DMS153 (cell line): Measurements from ENCODE around the gene RHEBL1.
"Not testable (repeated sequence)": the region's sequence is repeated elsewhere in the genome, so short reads cannot be mapped to it uniquely, and the experiment has no call there.

ENCODE experiments used
- DNase-seq: peaks from one replicate; lab custom pipeline; 2025; lab: John Stamatoyannopoulos, UW

RHEBL1 gene

GRCh38 chr12:49089821-49090773 lies 20.3 kb upstream of the RHEBL1 start:
- no peak for DNase-seq

- DNase-seq, result no peak
Measured at GRCh38 chr12:49088932-49089330, 19.2 kb upstream of the RHEBL1 start.

DNA sequence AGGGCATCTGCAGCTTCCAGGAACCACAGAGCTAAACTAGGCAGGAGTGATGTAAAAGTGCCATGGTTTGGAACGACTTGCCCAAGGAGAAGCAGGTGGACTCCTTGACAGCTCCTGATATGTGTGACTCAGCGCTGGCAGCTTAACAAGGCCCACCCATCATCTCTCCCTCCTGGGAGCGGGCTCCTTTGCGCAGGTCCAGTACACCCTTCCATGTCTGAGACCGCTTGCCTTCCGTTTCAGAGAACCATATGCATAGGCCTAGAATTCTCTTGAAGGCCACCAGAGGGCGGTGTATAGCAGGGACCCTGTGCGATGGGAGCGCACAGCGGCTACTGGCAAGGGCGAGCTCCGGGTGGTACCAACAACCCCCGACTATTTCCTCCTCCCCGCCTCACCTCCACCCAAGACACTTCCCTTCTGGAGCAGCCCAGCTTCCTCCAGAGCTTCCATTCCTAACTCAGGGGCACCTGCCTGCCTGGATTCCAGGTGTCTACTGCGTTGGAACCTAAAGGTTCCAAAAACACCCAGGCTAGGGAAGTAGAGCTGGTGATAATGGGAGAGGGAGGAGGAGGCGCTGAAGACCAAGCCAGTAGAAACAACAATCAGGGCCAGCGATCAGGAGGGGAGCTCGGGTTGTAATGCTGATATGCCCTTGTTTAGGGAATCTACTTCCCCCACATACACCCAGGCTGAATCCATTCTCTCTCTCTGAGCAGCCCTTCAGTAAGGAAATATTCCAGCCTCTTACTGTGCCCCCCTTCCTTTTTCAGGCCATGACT lies 18.6 kb upstream of the RHEBL1 start:
- peak; percentile 83 for DNase-seq

DNA sequence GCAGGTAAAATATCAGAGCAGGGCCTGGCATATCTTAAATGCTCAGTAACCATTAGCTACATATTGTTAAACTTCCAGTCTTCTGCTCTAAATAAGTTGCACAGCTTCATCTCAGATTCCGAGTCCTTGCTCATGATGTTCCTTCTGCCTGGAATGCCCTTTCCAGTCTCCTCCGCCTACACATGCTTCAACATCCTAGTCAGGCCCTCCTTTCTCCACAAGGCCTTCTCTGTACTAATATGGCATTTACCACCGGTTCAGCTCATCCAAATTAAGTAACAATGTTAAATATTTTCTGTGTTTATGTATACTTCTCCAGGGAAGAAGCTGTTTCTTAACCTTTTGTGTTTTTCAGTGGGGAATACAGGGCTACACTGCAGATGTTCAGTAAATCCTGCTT lies 16.3 kb upstream of the RHEBL1 start:
- DNase-seq, result no peak

DNA sequence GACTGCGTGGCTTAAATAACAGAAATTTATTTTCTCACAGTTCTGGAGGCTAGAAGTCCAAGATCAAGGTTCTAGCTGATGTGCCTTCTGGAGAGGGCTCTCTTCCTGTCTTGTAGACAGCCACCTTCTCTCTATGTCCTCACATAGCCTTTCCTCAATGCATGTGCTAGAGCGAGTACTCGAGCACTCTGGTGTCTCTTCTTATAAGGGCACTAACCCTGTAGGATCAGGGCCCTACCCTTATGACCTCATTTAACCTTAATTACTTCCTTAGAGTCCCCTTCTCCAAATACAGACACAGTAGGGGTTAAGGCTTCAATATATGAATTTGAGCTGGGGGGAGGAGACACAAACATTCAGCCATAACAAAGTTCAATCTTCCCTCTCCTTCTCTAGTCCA lies 14.7 kb upstream of the RHEBL1 start:
- no peak for DNase-seq

DNA sequence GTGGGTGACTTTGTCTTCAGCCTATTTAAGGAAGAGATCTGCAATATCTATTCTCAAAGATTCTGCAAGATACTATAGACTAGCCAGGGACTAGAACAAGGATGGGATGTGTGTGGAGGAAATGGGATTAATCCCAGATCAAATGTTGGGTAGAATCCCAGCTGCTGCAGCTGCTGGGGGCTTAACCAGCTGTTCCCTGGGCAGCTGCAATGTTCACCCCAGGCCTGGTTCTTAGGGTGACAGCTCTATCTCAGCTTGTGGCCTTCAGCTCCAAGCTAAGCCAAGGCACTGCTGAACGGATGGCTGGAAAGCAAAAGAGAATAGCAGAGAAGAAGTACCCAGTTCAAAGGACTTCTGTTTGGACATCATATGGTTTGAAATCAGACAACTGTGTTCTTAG lies 10.0 kb upstream of the RHEBL1 start:
- DNase-seq, result no peak

DNA sequence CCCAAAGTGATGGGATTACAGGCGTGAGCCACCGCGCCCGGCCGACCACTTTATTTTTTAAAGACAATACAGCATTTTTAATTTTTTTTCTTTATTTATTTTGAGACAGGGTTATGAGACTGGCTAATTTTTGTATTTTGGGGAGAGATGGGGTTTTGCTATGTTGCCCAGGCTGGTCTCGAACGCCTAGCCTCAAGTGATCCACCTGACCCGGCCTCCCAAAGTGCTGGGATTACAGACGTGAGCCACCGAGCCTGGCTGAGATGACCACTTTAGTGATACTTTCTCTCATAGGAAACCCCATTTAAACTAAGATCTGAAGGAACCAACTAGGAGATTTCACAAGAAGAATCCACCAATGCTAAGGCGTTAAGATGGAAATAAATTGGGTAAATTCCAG lies 1.2 kb upstream of the RHEBL1 start:
- DNase-seq, result no peak

DNA sequence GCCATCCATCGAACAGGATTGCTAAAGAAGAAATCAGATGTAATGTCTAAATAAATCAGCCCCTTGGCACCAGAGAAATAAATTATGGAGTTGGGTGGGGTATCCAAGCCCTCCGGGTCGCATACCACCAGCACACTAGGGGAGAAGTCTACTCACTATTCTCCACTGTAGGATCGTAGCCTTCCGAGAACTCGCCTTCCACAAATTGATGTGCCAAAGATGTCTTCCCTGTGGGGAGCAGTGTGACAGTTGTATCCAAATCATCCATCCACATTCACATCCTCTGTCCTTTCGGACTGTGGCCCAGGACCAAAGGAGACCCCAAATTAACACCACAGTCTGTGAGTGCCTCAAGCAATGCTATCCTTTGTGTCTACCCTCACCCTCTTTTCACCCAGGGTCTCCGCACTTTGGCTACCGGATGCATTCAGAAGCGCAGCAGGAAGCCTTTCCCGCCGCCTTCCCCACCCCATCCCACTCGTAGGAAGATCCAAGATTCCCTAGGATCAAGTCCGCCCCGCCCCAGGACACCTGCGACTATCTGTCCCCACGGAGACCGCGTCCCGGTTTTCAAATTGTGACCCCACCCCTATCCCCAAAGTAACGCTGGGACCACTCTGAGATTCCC lies 786 bp downstream of the RHEBL1 start:
- DNase-seq, result no peak

GRCh38 chr12:49066120-49066519 lies 3.7 kb downstream of the RHEBL1 start:
- no peak for DNase-seq

GRCh38 chr12:49064767-49065152 lies 5.0 kb downstream of the RHEBL1 start:
- DNase-seq, result no peak

GRCh38 chr12:49061916-49062315 lies 7.9 kb downstream of the RHEBL1 start:
- not testable (repeated sequence) for DNase-seq

GRCh38 chr12:49061157-49061650 lies 8.6 kb downstream of the RHEBL1 start:
- DNase-seq, result no peak

DNA sequence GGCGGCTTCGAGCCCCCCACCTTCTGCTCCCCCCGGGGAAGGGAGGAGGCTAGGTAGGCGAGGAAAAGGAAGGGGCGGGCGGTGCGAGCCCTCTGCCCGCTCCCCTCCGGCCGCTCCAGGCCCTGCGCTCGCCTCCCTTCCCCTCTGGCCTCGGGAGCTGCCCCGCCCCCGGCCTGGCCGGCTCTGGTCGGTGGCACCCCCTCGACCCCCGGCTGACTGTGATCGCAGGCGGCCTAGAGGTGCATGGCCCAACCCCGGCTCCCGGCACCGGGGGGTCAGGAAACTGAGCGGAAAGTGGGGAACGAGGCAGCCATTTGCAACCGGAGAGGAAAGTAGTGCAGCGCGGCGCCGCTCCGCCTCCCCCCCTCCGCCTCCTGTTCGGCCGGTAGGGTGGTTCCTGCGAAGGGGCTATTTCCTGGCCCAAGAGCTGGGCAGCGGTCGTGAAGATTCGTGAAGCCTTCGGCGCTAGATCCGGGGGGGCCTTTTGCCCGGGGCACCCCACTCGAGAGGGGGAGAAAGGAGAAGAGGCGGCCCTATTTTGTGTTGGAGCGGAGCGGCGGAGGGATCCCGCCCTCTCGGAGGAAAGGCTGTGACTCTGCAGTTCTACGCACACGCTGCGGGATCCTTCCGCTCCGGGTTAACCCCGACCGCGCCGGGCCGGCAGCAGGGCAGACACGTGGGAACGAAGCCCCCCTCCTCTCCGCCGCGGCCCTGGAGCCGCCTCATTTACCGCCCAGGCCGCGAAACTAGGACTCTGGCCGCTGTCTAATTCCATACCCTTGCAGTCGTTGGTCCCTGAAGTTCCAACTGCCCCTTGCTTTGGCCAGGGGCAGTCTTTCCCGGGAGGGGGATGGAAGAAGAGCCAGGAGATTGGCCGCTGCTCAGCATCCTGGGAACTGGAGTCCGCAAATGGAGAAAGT lies 9.3 kb downstream of the RHEBL1 start, which contains the start of gene KMT2D:
KMT2D (minus strand) TSS at position 558 of the 920 bp plus-strand sequence. CDS start 5,470 bp downstream, outside the sequence.
- peak; percentile 84 for DNase-seq

DNA sequence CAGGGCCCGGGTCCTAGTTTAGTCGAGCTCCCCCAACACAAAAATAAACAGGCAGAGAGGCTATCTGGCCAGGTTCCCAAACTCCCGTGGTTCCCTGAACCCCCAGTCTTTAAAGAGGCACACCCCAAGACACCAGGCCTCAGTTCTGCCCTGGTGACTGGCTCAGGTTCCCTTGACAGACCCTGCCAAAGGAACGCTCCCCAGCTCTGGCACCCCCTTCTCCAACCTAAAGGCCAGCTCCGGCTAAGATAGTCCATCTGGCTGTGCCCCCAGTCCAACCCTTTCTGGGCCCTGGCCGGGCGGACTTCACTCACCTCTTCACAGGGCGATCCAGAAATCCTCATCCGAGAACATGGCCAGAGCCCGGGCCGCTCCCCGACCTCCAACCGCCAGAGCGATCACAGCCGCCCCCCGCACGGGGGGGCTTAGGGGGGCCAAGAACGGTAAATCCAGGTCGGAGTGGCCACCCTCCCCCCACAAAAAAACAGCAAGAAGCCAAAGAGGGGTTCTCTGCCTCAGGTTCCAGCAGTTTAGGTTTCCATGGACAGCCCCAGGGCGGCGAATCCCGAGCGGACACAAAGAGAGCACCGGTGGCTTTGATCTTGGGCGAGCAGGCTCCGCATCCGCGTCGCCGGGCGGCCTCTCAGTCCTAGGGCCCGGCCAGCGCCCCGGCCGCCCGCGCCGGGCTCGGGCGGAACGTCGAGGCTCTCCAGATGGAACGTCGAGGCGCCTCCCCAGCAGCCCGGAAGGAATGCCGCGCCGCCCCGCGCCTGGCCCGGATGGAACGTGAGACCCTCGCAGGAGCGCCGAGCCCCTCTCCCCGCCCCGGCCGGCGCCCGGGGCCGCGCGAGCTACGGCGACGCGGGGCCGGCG lies 10.2 kb downstream of the RHEBL1 start:
- no peak for DNase-seq

GRCh38 chr12:49059045-49059298 lies 10.8 kb downstream of the RHEBL1 start:
- no peak for DNase-seq

GRCh38 chr12:49058366-49059044 lies 11.3 kb downstream of the RHEBL1 start:
- no peak for DNase-seq

DNA sequence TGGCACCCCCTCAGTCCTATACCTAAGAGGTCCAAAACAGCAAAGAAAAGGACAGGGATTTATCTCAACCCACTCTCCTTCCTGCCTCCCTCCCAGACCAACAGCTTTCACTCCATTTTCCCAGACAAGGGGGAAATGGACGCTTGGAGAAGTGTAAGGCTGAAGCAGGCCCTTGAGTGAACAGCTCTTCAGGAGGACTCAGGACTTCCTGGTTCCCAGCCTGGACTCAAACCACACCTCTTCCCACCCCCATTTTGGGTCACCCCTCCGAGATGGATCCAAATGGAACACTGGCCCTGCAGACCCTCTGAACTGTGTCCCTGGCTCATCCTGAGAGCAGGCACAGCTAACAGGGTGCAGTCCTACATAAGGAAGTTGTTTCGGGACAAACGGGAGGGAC lies 11.9 kb downstream of the RHEBL1 start:
- DNase-seq, result no peak

DNA sequence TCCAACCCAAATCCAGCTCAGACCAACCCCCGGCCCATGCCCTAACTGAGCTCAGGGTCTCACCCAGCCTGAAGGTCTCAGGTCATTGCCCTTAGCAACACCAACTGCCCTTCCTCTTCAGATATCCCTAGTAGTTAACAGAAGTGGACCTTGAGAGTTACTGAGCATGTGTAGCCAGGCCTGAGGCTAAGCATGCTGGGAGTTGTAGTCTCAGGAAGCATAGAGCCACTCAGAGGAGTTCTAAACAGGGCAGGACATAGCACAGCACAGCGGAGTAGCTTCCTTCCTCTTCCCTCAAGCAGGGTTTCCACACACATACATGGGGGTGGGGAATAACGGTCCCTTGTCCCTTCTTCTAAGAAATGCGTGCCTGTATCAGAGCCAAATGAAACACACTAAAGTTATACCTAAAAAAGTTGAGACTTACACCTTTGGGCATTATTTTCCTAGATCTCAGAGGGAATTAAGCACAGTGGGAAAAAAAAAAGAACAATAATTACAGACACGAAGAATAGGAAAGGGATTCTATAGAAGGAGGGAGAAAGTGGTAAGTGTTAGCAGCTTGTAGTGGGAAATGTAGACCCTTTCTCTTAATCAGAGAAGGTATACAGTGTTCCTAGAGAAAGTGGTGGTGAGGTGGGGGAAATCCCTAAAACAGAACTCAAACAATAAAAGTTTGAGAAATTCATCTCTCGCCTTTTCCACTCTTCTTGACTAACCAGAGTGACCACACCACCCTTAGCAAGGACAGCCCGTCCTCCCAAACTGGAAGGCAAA lies 13.6 kb downstream of the RHEBL1 start:
- peak; percentile 23 for DNase-seq

DNA sequence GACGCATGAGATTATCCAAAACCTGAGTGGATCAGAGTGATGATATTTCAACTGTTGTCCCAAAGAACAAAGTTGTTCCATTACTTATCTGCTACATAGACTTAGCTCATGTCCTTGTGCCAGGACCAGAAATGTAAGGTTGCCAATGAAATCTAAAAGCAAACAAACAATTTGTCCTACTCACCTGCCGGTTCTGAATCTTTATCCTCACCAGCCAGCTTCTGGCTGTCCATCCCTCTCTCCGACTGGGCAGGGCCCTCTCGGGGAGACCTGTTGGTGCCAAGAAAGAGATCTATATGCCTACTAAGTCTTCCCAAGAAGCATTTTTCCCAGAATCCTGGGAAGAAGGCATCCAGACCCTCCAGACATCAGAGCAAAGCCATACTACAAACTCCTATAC lies 14.7 kb downstream of the RHEBL1 start:
- no peak for DNase-seq
